Upper lobe of left lung (tissue), 4 donors: ENCODE measurements around the gene TSHZ1.

Experiments used
- CTCF ChIP-seq, 6 experiments: fragments of 450-650 bp in 4 of 6; fragments of 200-600 bp in 2 of 6; sonication (generic) in 2 of 6; IDR thresholded peaks; one replicate each; pipeline ENCODE4 v1.5.1; 2016 to 2019; ENCODE audit warnings: antibody characterized with exemption in 6 of 6
- POLR2AphosphoS5 ChIP-seq, 2 donors: sonication (generic); formaldehyde crosslinking; IDR thresholded peaks; one replicate each; pipeline ENCODE4 v1.5.1; 2017; ENCODE audit warnings: antibody characterized with exemption in 2 of 2

- TF ChIP-seq CTCF (IDR thresholded peaks at IDR 0.05), result no peak
- no peak for TF ChIP-seq POLR2AphosphoS5 (IDR thresholded peaks at IDR 0.05)
Observed at GRCh38 chr18:75297731-75298130, 87.1 kb downstream of the TSHZ1 start.
